SU-DHL-6 (cell line): ENCODE results near the gene TRIM38.

ENCODE experiments used
- CTCF ChIP-seq: fragments of 200-600 bp; sonication (generic); IDR thresholded peaks from one replicate; pipeline ENCODE4 v1.5.1; 2017; ENCODE audit warnings: antibody characterized with exemption, mild to moderate bottlenecking, low read length, moderate library complexity; ENCODE audit not compliant: insufficient read depth, poor library complexity, severe bottlenecking
- EZH2phosphoT487 ChIP-seq: fragments of 200-600 bp; sonication (generic), shearing (Covaris generic); conservative IDR thresholded peaks from 2 replicates; pipeline ENCODE4 v1.6.1; 2018; ENCODE audit warnings: mild to moderate bottlenecking, antibody characterized with exemption, low read length, moderate library complexity, mixed read lengths

DNA sequence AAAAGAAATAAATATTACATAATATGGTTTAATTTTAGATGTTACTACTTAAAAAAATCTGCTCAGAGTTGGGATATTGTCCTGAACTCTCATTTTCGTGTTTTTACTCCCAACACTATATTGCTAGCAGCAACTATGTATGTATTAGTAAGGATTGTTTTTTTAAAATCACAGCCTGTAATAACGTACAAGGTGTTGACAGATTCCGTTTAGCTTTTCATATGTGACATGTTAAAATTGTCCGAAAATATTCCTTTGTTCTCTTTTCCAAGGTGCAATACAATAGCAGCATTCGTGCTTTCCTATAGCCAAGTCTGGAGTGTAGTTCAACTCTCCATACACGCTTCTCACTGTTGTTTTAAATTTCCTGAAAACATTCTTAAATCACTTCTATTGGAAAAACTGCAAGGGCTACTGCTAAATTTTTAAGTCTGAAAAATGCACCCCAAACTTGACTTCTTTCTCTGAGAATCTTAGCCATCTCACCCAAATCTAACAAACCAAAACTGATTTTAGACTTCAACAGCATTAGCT, 65.7 kb downstream of the TRIM38 start:
- TF ChIP-seq CTCF: no peak
- TF ChIP-seq EZH2phosphoT487: no peak
